GM18951 (cell line): Measurements from ENCODE around the gene PTPRO.

Experiments used
- POLR2A ChIP-seq: IDR thresholded peaks from 4 replicates; pipeline ENCODE4 v1.6.1; 2011; ENCODE audit warnings: mild to moderate bottlenecking; ENCODE audit not compliant: insufficient read length, insufficient read depth; ENCODE audit errors: extremely low read depth
- in situ Hi-C: fragments of 300-500 bp; cut with MboI; formaldehyde crosslinking; loops from one replicate; pipeline ENCODE4 v1.12.0; 2022; ENCODE audit warnings: low sequenced_read_pairs, mixed read lengths, inconsistent platforms; ENCODE audit not compliant: unreplicated experiment

Gene PTPRO

DNA sequence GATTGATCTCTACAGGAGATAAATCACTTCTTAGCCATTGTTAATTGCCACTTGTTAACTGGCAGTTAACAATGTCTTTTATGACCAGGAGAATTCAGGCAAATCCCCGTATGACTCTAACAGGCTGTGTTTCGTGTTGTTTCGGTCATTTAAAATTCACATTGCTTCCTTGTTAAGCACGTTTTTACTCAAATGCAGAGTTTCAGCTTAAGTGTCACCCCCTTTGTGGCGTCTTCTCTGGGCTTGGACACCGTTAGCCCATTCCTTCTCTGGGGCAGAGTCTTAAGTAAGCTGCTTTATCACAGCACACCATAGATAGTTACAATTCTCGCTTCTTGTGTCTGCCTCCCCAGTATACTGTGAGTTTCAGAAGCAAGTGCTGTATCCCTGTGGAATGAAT lies 261.5 kb downstream of the PTPRO start:
- TF ChIP-seq POLR2A: no peak
- in situ Hi-C loops: no loop called here

DNA sequence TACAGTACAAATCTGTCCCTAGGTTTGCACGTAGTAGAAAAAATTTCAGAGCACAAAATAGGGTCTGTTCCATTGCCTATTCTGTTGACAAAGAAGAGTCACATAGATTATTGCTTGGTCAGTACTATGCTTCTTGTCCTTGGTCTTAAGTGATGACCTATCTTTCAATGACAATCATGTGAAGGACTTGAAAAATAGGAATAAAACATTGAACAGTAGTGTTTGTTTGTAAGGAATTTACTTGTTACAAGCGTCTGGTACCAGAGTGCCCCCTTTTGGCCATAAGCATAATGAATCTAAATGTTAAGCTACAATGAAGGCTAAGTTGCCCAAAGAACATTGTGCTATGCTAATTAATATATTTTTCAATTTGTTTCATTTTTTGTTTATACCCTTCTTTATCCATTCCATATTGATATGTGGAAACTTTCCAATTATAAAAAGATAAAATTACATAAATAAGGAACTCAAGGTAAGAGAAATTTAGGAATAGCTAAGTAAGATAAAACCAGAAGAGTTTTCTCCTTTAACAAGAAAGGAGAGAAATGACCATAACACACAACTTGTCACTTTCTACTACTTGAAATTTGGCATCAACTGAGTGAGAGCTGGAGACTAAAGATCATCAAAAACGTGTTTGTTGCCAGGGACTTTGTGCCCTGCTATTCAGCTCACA lies 262.2 kb downstream of the PTPRO start:
- no peak for TF ChIP-seq POLR2A
- in situ Hi-C loops: loop anchor here (5.0 kb wide), 2 partner anchors 52 to 268 kb away; no protein-coding TSS in a partner anchor

DNA sequence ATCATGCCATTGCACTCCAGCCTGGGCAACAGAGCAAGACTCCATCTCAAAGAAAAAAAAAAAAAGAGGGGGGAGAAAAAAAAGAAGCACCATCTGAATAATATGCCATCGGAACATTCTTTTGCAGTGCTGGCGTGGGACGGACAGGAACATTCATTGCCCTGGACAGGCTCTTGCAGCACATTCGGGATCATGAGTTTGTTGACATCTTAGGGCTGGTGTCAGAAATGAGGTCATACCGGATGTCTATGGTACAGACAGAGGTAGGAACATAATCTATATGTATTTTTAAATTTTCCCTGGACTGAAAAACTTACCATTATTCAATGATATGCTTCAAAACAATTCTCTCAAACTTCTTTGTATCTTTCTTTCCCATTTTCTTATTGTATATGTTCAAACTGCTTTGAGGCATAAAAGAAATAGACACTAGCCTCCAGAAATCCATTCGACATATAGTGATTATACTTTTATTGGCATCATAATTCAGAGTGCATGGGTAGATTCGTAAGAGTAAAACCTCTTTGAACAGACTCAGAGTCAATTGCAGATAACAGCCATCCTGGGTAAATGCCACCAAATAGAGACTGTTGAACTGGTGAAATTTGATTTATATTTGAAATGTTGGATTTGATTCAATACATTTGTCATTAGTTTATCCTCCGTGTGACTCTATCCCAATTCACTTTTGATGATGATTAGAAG lies 267.2 kb downstream of the PTPRO start:
- in situ Hi-C loops: loop anchor here (5.0 kb wide), 2 partner anchors 57 to 263 kb away; no protein-coding TSS in a partner anchor

DNA sequence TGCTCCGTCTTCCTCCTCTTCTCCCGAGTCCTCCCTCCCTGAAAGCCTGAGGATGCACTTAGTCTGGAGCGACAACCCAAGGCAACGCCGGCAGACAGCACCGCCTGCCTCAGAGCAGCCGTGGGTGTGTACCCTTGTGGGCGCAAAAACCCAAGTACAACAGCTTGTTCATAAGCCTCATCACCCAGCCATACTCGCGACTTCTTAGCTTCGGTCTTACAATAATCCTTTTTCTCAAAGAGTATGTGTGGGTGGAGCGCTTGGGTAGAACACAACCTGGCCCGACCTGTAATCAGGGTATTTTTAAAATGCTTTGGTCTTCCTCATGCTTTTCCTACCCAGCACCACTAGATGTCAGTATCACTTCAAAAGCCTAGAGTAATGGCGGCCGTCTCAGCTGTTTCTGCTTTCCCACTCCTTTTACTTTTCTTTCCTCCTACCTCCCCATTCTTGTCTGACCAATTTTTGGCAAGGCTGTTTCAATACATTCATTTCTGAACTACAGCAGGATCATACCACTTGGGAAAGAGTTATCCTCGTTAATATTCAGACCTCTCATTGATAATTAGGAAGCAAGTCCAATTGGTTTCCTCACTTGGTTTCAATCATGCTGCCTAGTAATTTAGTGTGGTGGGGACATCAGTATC lies 268.0 kb downstream of the PTPRO start:
- in situ Hi-C loops: no loop called here
- no peak for TF ChIP-seq POLR2A

More for the DNA sequence above, 267.2 kb downstream of the PTPRO start:
- TF ChIP-seq POLR2A: no peak

DNA sequence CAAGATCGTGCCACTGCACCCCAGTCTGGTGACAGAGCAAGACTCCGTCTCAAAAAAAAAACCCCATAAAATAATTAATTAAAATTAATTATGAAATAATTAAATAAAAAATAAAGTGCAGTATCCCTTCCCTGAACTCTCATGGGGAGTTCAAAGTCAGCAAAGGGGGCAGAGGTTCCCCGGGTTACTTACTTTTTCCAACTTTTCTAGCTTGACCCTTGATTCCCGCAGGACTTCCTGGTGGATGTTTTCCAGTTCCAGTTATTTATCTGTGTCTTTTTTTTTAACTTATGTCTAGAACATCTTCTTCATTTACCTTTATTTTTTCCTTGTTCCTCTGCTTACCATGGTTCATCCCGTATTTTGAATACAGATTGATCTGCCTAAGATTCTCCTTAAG lies 269.5 kb downstream of the PTPRO start:
- TF ChIP-seq POLR2A: no peak
- in situ Hi-C loops: no loop called here

DNA sequence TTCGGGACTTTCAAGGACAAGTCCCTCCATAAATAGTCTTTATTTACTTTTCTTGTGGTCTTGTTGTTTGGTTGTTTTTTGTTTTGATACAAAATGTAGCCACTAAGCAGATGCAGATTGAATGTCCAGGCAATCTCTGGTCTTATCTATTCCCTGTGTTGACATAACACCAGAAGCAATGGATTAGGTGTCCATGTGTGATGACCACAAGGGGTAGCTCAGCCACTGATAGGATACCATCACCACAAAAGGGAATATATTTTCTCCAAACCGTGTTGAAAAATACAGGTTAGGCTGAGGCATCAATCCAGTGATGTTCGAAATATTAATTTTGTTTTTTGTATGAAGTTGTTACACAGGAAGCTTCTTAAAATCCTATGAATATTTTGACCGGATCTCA lies 270.6 kb downstream of the PTPRO start:
- no peak for TF ChIP-seq POLR2A
- in situ Hi-C loops: no loop called here

DNA sequence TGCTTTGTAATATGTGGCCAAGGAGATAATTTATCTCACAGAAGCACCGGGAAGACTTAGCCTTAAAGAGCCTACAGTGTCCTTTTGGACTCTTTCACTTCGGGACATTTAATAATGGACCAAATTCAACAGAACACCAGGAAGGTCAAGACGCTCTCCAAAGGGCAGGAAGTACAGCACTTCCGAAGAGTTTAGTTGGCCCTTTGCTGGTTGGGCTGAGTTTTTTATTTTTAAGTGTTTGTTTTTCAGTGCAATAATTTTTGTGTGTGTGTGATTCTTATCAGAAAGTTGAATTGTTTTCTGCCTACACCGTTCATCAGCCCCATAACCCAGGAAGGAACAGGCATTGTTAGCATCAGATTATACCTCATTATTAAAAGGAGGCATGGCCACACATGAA lies 273.9 kb downstream of the PTPRO start:
- TF ChIP-seq POLR2A: no peak
- in situ Hi-C loops: no loop called here

DNA sequence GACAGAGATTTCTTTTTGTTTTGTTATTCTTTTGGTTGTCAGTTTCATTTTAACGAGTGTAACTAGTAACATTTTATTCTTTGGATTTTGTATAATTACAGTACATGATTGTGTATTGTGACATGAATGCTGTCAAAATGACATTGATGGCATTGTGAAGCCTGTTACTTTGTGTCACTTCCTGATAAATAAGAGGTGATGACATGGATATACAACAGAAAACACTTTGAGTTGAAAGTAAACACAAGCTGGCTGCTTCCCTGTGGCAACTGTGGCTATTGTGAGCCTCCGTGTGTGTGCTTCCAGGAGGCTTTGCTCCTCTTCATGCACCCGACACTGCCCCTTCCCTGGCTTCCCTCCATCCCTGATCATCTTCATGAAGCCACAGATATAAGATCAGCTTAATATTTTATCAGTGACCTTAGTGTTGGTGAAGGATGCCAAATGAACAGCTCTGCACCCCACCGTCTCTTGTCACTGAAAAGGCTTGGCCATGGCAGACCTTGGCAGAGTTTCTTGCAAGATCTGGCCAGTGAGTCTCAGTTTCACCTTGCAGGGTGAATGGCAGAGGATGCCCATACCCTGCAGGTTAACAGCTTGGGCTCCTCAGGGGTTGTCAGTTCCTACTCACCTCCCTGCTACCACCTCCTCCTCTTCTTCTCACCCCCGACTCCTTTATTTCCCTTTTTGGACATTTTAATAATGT lies 275.0 kb downstream of the PTPRO start:
- in situ Hi-C loops: no loop called here
- no peak for TF ChIP-seq POLR2A

DNA sequence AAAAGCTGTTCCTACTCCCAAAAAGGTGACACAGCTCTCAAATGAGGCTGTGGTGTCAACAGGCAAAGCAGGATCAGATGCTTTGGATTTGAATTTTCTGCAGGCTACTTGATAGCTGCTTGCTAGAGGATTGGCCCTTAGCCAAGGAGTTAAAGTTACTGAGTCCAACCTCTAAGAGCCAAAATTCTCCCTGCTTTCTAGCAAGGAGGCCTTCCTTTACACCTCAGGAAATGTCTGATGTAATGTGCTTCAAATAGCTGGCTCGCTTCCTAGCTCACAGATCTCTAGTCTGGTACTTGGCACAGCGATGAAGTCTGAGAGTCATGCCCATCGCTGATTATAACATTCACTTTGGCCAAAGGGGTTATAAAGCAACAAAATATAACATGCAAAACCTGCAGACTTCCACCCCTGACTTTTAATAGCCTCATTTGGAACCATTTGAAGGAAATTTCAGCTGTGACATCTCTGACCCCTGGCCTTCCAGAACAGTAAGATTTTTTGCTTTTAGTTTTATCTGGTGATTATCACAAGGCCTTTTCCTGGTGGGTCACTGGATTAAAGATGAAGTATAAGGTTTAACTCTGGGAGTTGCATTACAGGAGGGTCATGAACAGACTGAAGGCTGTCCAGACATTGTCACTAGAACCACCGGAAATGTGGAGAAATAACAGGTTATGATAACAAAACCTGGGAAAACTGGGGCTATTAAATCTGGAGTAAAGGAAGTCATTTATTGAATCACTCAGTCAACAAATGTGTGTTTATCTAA lies 277.1 kb downstream of the PTPRO start:
- in situ Hi-C loops: no loop called here
- TF ChIP-seq POLR2A: no peak

DNA sequence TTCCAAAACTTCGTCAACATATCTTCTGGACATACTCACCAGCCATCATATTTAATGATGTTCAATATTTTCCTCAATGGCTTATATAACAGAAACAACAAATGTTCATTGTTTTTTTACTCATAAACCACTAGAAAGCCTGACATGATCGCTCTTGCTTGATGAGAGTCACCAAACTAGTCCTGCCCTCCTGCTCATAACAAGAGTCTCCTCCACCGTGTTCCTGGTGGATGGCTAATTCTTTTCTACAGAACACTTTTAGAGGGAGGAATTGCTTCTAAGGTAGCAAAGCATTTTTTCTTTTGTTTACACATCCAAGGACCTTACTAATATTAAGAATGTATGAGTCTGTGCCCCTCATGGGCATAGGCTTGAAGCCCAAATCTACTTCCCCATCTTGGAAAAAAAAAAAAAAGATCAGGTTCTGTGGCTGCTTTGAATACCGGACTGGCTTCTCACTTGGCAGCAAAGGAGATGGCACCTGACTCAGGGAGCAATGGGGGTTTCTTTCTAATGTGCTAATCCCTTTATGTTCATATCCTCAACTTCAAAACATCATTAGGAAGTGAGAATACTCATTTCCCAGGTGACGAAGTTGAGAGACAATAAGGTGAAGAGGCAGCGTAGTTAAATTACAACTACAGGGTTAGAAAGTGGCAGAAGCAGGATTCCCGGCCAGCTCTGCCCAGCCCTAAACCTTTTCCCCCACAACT lies 278.1 kb downstream of the PTPRO start:
- in situ Hi-C loops: no loop called here
- TF ChIP-seq POLR2A: no peak

DNA sequence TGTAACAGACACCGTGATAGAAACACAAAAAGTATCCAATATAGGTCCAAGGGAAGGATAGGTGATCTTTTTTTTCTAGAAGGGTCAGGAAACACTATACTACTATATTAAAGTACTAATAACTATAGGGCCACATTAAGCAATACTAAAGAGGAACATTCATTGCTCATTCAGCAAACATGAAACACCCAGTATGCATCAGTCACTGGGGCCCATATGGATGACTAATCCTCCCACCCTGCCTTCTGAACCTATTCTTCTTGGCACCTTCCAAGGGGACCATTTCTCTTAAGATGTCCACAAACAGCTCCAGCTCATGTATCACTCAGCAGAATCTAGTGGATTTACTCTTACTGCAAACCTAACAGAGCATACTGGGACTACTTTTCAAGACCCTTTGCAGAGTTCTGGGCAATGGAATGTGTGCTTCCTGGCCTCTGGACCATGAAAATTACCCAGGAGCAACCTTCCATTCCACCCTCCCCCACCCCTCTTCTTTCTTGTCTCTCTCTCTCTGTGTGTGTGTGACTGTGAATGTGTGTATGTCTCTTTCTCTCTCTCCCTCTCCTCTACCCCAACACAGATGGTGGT lies 279.0 kb downstream of the PTPRO start:
- in situ Hi-C loops: no loop called here
- no peak for TF ChIP-seq POLR2A
